K562 treated with DMSO at 1 percent for 24 hours (cell line): ENCODE data around the gene ACTMAP. TPM values are rescaled to one million over a fixed set of nuclear protein-coding genes. Genes with fewer than 3 reads are reported as not detected.

Experiments
- total RNA-seq: library from RNA; unstranded; fragments of 300-600 nt; gene quantifications from 2 replicates; pipeline ENCODE4 v1.2.3, GENCODE V29; 2022; ENCODE audit warnings: low read depth; ENCODE audit not compliant: insufficient read depth

The ACTMAP gene, protein sequence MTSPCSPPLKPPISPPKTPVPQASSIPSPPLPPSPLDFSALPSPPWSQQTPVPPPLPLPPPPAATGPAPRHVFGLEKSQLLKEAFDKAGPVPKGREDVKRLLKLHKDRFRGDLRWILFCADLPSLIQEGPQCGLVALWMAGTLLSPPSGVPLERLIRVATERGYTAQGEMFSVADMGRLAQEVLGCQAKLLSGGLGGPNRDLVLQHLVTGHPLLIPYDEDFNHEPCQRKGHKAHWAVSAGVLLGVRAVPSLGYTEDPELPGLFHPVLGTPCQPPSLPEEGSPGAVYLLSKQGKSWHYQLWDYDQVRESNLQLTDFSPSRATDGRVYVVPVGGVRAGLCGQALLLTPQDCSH
- total RNA-seq, result 19.6 and 19.7 TPM in 2 replicates

DNA sequence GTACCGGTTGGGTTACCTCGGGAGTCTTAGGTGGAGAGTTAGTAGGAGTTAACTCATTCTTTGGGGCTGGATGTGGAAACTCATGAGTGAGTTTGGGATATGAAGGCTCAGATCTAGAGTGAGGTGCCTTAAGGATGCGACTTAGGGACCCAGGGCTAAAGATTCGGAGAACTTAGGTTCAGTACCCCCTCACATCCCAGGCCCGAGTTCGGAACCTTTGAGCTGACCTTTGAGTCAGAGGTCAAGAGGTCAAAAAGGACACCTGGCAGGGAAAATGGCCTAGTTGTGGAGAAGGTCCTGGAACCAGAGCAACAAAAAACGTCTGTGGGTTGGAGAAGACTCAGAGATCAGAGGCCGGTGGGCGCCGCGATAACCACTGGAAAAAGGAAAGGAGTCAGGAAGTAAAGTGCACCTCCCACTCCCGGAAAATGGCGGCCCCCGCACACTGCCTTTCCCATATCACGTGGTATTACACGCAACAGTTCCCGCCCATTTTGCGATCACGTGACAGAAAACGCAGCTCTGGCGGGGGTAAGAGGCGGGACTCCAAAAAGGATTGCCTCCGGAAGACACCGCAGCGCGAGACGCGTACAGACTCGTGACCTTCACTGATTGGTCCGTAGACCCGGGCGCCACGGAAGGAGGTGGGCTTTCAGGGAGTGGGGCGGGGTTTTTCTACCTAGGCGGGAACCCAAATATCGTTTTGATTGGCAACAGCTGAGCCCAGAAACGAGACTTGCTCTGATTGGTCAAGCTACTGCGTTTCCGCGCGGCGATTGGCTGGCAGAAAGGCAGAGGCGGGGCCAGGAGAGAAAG is at the start of gene ACTMAP:
TSS of gene ACTMAP (minus strand) at position 420 of the 816 bp plus-strand sequence. CDS start 674 bp downstream, outside the sequence.

DNA sequence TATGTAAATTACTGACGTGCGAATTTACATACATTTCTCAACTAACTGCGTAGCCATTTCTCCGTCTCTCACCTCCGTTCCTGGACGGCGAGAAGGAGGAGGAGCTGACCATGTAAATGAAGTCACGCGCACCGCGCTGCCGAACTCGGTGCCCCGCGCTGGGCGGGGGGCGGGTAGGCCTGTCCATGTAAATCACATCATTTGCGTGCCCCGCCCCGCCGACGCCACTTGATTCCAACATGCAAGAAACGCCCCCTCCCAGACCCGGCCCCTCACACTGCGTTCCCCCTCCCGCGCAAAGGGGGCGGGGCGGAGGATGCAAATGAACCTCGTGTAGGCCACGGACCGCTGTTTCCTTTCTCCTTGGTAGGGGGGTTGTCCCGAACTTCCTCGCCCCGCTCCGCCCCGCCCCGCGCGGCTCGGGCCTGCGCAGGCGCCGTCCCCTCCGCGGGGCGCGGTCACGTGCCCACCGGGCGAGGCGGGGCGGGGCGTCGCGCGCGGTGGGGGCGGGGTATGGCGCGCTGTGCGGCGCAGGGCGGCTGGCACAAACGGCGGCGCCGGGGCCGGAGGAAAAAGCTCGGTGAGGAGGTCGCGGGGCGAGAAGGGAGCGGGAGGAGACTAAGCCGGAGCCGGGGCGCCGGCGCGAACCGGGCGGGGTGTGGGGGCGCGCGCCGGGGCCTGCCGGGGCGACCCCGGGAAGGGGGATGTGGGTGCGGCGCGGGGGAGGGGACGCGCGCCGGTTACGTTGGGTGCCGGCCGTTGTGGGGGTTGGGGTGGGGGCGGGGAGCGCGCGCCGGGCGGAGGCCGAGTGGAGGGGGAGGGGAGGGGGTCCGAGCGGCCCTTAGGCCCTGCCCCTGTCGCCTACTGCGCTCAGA is 48.6 kb upstream of the ACTMAP start, which contains the start of gene EGLN2:
TSS of gene EGLN2 (plus strand) at position 509 of the 875 bp plus-strand sequence. CDS start 1,382 bp downstream, outside the sequence.

DNA sequence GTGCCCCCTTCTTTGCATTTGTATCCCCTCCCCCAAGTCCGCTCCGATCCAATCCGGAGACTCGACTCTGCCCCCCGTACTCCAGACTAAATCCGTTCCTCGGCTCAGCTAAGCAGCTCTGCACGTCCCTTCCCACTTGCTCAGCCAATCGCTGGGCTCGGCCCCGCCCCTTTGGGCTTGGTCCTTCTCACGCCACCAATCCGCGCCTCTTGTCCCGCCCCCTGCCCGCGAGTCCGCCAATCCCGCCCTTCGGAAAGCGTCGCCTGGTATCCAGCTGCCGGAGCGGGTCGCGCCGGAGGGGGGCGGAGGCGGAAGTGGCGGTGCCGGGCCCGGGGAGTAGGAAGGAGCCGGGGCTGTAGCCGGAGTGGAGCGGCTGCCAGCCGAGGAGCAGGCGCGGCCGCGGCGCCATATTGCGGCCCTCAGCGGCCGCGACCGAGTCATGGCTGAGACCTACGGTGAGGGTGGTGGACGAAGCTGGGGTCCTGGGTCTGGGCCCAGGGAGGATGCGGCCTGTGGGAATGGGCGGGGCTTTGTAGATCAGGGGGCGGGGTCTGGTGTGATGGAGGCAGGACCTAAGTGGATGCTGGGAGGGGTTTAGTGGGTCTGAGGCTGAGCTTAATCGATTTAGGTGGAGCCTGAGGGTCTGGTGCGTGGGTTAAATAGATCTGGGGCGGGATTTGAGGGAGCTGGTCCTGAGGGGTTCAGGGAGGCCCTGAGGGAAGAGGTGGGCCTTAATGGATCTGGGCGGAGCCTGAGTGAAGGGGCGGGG is 27.8 kb upstream of the ACTMAP start, which contains the start of gene RAB4B:
TSS of gene RAB4B (plus strand) at position 311 of the 769 bp plus-strand sequence. CDS start at position 440, 129 bp downstream.

DNA sequence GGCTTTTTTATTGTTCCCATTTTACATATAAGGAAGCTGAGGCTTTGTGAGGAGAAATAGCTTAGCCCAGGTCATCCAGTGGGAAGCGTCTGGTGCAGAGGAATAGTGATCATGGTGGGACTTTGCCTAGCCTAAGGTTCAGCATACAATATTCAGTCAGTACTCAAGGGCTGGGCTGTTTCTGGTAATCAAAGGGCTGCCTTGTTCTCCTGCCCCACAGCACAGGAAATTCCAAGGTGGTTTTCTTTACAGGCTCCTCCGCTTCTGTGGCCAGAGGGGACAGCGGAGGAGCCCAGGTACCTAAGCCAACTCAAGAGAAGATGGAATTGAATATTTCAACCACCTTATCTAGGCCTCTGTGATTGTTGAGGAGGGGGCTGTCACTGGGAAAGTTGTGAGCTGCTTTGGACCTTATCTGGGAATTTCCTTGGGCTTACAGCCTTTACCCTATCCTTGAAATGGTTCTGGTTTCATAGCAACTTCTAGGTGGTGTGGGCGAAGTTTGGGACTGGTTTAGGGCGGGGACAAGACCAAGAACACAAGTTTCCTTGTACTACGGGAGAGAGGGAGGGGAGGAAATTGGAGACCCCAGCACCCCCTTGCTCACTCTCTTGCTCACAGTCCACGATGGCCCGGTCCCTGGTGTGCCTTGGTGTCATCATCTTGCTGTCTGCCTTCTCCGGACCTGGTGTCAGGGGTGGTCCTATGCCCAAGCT is 24.8 kb upstream of the ACTMAP start, which contains the start of gene MIA:
TSS of gene MIA (plus strand) at position 606 of the 716 bp plus-strand sequence. CDS start at position 628, 22 bp downstream.

DNA sequence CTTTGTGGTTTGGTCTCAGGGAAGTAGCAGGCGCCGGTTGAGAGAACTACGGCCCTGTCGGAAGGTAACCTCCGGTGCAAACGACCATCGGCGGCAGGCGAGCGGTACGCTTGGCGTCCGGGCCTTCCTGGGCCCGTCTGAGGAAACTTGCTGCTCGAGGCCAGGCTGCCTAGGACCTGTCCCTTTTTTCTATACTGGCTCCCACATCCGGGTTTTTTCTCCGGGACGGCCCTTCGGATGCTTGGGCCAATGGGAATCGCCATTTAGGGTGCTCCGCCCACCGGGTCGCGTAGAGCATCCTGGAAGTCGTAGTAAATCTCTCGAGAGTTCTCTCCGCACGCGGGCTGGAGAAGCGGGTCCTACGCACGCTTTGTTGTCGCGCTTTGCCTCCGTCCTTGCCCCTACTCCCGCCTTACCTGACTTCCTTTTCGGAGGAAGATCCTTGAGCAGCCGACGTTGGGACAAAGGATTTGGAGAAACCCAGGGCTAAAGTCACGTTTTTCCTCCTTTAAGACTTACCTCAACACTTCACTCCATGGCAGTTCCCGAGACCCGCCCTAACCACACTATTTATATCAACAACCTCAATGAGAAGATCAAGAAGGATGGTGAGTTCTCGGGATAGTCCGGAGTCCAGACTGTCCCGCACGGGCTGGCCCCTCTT is 729 bp upstream of the ACTMAP start, which contains the start of gene SNRPA:
TSS of gene SNRPA (plus strand) at position 330 of the 664 bp plus-strand sequence. CDS start at position 536, 206 bp downstream.

DNA sequence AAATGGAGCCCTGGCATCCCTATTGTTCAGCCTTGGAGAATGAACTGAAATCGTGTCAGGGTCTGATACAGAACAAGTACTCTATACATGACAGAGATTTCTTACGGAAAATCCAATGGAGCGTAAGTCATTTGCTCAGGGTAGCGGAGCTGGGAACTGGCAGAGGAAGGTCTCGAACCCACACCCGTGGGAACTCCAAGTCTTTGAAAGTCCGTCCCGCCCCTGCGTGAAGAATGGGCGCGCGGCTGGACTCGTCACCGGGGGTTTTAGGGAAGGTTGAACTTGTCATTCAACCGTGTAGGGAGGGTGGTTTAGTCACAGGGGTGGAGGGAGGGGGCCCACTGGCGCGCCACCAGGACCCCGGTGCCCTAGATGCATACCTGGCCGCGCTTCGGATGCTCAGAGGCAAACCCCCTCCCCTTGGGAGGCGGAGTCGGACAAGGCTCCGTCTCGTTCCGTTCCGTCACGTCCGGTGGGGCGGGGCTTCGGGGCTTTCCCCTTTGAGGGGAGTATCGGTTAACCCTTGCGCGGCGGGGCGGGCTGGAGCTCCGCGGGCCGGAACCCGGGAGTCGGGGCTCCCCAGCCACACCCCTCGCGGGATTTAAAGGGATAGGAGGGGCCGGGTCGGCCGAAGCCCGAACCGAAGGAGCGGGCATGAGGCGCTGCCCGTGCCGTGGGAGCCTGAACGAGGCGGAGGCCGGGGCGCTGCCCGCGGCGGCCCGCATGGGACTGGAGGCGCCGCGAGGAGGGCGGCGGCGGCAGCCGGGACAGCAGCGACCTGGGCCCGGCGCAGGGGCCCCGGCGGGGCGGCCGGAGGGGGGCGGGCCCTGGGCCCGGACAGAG is 33.6 kb downstream of the ACTMAP start, which contains the start of the genes COQ8B and ITPKC:
TSS of gene COQ8B (minus strand) at position 405 of the 843 bp plus-strand sequence. CDS start 2,254 bp downstream, outside the sequence.
TSS of gene ITPKC (plus strand) at position 631 of the 843 bp plus-strand sequence. CDS start at position 655, 24 bp downstream.

Other genes starting within 250 kb of the ACTMAP start
- gene SHKBP1, start 173.6 kb downstream of the ACTMAP start, total RNA-seq, result 124 and 131 TPM in 2 replicates
- gene LTBP4, start 149.1 kb downstream of the ACTMAP start, total RNA-seq, result 251 and 283 TPM in 2 replicates
- gene NUMBL, start 59.8 kb downstream of the ACTMAP start, total RNA-seq, result 25.7 and 32.9 TPM in 2 replicates
- gene COQ8B, start 33.6 kb downstream of the ACTMAP start, total RNA-seq, result 36.8 and 37.2 TPM in 2 replicates
- gene ITPKC, start 33.4 kb downstream of the ACTMAP start, total RNA-seq, result 15.2 and 17.1 TPM in 2 replicates
- gene SNRPA, start 726 bp upstream of the ACTMAP start, total RNA-seq, result 86.7 and 91.4 TPM in 2 replicates
- gene MIA, start 25.0 kb upstream of the ACTMAP start, total RNA-seq, result not detected in 2 replicates
- gene RAB4B, start 27.8 kb upstream of the ACTMAP start, total RNA-seq, result 57.1 and 59.4 TPM in 2 replicates
- 124 and 143 TPM in 2 replicates for gene EGLN2, start 48.7 kb upstream of the ACTMAP start, total RNA-seq
- gene CYP2A6, start 100.0 kb upstream of the ACTMAP start, total RNA-seq, result not detected in 2 replicates
- not detected in 2 replicates for gene CYP2A7, start 131.8 kb upstream of the ACTMAP start, total RNA-seq
- not detected in 2 replicates for gene CYP2B6, start 240.8 kb upstream of the ACTMAP start, total RNA-seq